Uterus (tissue), 4 donors: Measurements from ENCODE around the gene PHYH. TPM values are rescaled to one million over a fixed set of nuclear protein-coding genes. Genes with fewer than 3 reads are reported as not detected.

Experiments used
- DNase-seq, 2 donors: peaks; one replicate each; pipeline ENCODE4 v3.0.0-alpha.2; 2019 to 2020
- H3K27ac ChIP-seq, 2 donors: fragments of 200-600 bp; sonication (generic); 1 replicate in 1 of 2; 2 replicates in 1 of 2; pipeline ENCODE4 v1.5.1; 2016 to 2018
- H3K27me3 ChIP-seq, 2 donors: fragments of 200-600 bp; sonication (generic); one replicate each; pipeline ENCODE4 v1.5.1; 2018 to 2019; ENCODE audit warnings: control low read depth in 1 of 2
- H3K36me3 ChIP-seq, 2 donors: fragments of 200-600 bp; sonication (generic); one replicate each; pipeline ENCODE4 v1.5.1; 2019; ENCODE audit warnings: control low read depth in 1 of 2
- H3K4me1 ChIP-seq, 2 donors: fragments of 200-600 bp; sonication (generic); one replicate each; pipeline ENCODE4 v1.5.1; 2018 to 2019; ENCODE audit warnings: control low read depth in 1 of 2
- H3K4me3 ChIP-seq, 2 donors: fragments of 200-600 bp; sonication (generic); 1 replicate in 1 of 2; 2 replicates in 1 of 2; pipeline ENCODE4 v1.5.1; 2018 to 2019; ENCODE audit warnings: mild to moderate bottlenecking in 1 of 2
- H3K9me3 ChIP-seq, 2 donors: fragments of 200-600 bp; sonication (generic); one replicate each; pipeline ENCODE4 v1.5.1; 2019; ENCODE audit warnings: control low read depth in 1 of 2
- POLR2A ChIP-seq, 2 donors: fragments of 450-650 bp; IDR thresholded peaks; one replicate each; pipeline ENCODE4 v1.6.1; 2016; ENCODE audit warnings: antibody characterized with exemption in 2 of 2, mild to moderate bottlenecking in 1 of 2, moderate library complexity in 1 of 2
- intact Hi-C: fragments of 100-400 bp; cut with DNase I; formaldehyde crosslinking; loops from one replicate; pipeline ENCODE4 v1.15.1; 2023; ENCODE audit warnings: low total_unique reads
- total RNA-seq, 4 donors: library from RNA; depleted of rRNA in 3 of 4; stranded (reverse); fragments of >200 nt in 3 of 4; gene quantifications; one replicate each; pipeline versions ENCODE4 v1.1.0 to v1.2.4, GENCODE V29; 2014 to 2023
- TF ChIP-seq, protein P1 (sequence below), 4 experiments: fragments of 200-600 bp in 2 of 4; fragments of 450-650 bp in 2 of 4; sonication (generic) in 2 of 4; IDR thresholded peaks; one replicate each; pipeline ENCODE4 v1.5.1; 2016 to 2019; ENCODE audit warnings: antibody characterized with exemption in 4 of 4, mild to moderate bottlenecking in 2 of 4, moderate library complexity in 1 of 4
- donor health status: DM: yes; HTN: yes; CAD: no.

PHYH gene
- total RNA-seq, 4 donors from 2014 or later: 21.8 to 94.1 (median 23.5) TPM

GRCh38 chr10:13302821-13303555 lies 3.1 kb upstream of the PHYH start:
- TF ChIP-seq, protein P1, sequence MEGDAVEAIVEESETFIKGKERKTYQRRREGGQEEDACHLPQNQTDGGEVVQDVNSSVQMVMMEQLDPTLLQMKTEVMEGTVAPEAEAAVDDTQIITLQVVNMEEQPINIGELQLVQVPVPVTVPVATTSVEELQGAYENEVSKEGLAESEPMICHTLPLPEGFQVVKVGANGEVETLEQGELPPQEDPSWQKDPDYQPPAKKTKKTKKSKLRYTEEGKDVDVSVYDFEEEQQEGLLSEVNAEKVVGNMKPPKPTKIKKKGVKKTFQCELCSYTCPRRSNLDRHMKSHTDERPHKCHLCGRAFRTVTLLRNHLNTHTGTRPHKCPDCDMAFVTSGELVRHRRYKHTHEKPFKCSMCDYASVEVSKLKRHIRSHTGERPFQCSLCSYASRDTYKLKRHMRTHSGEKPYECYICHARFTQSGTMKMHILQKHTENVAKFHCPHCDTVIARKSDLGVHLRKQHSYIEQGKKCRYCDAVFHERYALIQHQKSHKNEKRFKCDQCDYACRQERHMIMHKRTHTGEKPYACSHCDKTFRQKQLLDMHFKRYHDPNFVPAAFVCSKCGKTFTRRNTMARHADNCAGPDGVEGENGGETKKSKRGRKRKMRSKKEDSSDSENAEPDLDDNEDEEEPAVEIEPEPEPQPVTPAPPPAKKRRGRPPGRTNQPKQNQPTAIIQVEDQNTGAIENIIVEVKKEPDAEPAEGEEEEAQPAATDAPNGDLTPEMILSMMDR (IDR thresholded peaks at IDR 0.05): no peak
- TF ChIP-seq POLR2A (IDR thresholded peaks at IDR 0.05): no peak
- DNase-seq: no peak
- H3K27me3 ChIP-seq: no peaks in the 10 kb centered on the region
- H3K4me1 ChIP-seq: no peaks in the 10 kb centered on the region
- H3K36me3 ChIP-seq: no peaks in the 10 kb centered on the region
- intact Hi-C loops: no loop called here
- peak overlapping the region in 1 of 2 donors; percentile 41 for H3K4me3 ChIP-seq
- no peaks in the 10 kb centered on the region for H3K9me3 ChIP-seq
- H3K27ac ChIP-seq: peak overlapping the region; percentile 83 to 93

- Histone ChIP-seq H3K4me1 (no peaks in the 10 kb centered on the region), H3K4me3 (peak overlapping the region; percentile 61 to 73), H3K36me3 (no peaks in the 10 kb centered on the region), H3K9me3 (no peaks in the 10 kb centered on the region), H3K27me3 (no peaks in the 10 kb centered on the region), H3K27ac (peak overlapping the region; percentile 97 to 98)
- DNase-seq: no peak
- TF ChIP-seq, protein P1 (IDR thresholded peaks at IDR 0.05): no peak
- TF ChIP-seq POLR2A (IDR thresholded peaks at IDR 0.05): no peak
- intact Hi-C loops: no loop called here
Measured at GRCh38 chr10:13298748-13299436, 972 bp downstream of the PHYH start.

GRCh38 chr10:13296476-13296875 lies 3.4 kb downstream of the PHYH start:
- Histone ChIP-seq H3K27me3 (no peaks in the 10 kb centered on the region), H3K27ac (no peak overlapping the region), H3K9me3 (no peaks in the 10 kb centered on the region), H3K4me1 (no peaks in the 10 kb centered on the region), H3K36me3 (no peaks in the 10 kb centered on the region), H3K4me3 (no peak overlapping the region)
- no peak for DNase-seq
- TF ChIP-seq, protein P1 (IDR thresholded peaks at IDR 0.05): no peak
- no peak for TF ChIP-seq POLR2A (IDR thresholded peaks at IDR 0.05)
- intact Hi-C loops: no loop called here

GRCh38 chr10:13294784-13295183 lies 5.1 kb downstream of the PHYH start:
- H3K36me3 ChIP-seq: no peaks in the 10 kb centered on the region

More at GRCh38 chr10:13294784-13295183, 5.1 kb downstream of the PHYH start:
- Histone ChIP-seq H3K9me3 (no peaks in the 10 kb centered on the region), H3K4me1 (no peaks in the 10 kb centered on the region), H3K27ac (no peak overlapping the region), H3K27me3 (no peaks in the 10 kb centered on the region), H3K4me3 (no peak overlapping the region)
- TF ChIP-seq POLR2A (IDR thresholded peaks at IDR 0.05): no peak
- TF ChIP-seq, protein P1 (IDR thresholded peaks at IDR 0.05): no peak
- intact Hi-C loops: no loop called here
- no peak for DNase-seq
